LHCN-M2 (cell line): ENCODE data around the gene CCL25. TPM values are rescaled to one million over a fixed set of nuclear protein-coding genes. Genes with fewer than 3 reads are reported as not detected.
"Not testable (repeated sequence)": the region's sequence is repeated elsewhere in the genome, so short reads cannot be mapped to it uniquely, and the experiment has no call there.

Experiments used
- DNase-seq: peaks from one replicate; pipeline ENCODE4 v3.0.0-alpha.2; 2012; ENCODE audit warnings: low read depth
- total RNA-seq: library from RNA; depleted of rRNA; stranded (reverse); fragments of >200 nt; gene quantifications from 2 replicates; pipeline ENCODE4 v1.2.3, GENCODE V29; 2014

The CCL25 gene
- total RNA-seq, 1 experiment from 2014 or later, result not detected

DNA sequence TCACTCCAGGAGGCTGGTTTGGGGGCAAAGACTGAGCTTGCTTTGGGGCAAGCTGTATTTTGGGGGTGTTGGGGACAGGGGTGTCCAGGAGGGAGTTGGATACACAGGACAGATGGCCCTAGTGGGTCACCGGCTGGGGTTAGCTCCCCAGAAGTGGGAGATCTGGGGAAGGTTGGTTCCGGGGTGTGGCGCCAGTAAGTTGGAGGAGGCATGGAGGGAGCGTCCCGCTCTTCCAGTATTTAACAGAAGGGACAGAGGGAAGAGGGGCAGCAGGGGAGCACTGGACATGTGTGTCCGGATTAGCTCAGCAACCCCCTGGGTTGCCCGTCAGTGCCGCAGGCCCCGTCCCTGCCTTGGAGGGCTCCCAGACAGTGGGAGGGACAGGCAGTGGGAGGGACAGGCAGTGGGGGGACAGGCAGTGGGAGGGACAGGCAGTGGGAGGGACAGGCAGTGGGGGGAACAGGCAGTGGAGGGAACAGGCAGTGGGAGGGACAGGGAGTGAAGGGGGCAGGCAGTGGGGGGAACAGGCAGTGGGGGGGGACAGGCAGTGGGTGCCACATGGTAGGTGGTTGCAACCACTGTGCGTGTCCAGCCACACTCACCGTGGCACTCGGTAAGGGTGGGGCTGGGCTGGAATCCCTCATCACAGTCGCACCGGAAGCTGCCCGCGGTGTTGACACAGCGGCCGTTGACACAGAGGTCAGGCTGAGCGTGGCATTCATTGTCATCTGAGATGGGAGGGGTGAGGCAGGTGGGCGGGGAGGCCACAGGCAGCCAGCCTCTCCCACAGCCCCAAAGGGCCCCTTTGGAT, 33.2 kb downstream of the CCL25 start:
- DNase-seq, result no peak

DNA sequence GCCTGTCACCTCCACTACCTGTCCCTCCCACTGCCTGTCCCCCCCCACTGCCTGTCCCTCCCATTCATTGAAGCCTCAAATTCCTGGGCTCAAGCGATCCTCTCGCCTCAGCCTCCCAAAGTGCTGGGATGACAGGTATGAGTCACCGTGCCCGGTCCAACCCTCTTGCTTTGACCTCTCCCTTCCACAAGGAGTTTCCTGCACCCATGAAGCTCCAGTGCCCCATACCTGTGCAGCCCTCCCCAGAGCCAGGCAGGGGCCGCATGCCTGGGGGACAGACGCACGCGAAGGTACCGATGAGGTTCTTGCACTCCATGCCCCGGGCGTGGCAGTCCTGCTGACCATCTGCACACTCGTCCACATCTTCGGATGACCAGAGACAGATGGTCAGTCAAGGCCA, 34.3 kb downstream of the CCL25 start:
- DNase-seq, result no peak

DNA sequence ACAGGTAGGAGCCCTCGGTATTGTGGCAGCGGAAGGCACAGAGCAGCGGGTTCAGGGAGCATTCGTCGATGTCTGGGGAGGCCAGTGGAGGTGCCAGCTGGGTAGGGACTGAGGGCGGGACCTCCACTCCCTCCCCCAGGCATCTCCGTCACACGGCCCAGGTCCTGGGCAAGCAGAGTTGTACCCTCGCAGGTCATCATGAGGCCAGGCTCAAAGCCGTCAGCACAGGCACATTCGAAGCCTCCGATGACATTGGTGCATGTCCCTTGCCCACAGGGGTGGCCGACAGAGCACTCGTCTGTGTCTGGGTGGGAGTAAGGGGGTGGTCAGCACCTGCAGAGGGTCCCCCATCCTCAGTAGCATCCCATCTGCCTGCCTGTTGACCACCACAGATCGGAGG, 35.3 kb downstream of the CCL25 start:
- DNase-seq, result no peak

DNA sequence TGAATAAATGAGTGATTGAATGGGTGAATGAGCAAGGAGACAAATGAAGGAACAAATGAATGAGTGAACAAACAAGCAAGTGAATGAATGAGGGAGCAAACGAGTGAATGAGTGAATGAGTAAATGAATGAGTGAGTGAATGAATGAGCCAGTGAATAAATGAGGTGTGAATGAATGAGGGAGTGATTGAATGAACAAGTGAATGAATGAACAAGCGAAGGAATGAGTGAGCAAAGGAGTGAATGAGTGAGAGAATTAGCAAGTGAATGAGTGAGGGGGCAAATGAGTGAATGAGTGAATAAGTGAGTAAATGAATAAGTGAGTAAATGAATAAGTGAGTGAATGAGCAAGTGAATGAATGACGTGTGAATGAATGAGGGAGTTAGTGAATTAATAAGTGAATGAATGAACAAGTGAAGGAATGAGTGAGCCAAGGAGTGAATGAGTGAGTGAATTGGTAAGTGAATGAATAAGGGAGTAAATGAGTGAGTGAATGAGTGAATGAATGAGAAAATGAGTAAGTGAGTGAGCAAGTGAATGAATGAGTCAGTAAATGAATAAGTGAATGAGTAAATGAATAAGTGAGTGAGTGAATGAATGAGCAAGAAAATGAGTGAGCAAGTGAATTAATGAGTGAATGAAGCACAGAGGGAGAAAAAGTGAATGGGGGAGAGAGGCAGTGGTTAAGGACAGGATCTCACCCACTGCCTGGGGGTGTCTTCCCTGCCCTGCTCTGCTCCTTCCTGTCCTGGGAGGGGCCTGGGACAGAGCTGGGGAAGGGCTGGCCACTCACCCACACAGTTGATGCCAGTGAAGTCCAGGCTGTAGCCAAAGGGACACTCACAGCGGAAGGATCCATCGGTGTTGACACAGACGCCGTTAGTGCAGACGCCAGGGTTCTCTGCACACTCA, 36.4 kb downstream of the CCL25 start:
- DNase-seq, result no peak

DNA sequence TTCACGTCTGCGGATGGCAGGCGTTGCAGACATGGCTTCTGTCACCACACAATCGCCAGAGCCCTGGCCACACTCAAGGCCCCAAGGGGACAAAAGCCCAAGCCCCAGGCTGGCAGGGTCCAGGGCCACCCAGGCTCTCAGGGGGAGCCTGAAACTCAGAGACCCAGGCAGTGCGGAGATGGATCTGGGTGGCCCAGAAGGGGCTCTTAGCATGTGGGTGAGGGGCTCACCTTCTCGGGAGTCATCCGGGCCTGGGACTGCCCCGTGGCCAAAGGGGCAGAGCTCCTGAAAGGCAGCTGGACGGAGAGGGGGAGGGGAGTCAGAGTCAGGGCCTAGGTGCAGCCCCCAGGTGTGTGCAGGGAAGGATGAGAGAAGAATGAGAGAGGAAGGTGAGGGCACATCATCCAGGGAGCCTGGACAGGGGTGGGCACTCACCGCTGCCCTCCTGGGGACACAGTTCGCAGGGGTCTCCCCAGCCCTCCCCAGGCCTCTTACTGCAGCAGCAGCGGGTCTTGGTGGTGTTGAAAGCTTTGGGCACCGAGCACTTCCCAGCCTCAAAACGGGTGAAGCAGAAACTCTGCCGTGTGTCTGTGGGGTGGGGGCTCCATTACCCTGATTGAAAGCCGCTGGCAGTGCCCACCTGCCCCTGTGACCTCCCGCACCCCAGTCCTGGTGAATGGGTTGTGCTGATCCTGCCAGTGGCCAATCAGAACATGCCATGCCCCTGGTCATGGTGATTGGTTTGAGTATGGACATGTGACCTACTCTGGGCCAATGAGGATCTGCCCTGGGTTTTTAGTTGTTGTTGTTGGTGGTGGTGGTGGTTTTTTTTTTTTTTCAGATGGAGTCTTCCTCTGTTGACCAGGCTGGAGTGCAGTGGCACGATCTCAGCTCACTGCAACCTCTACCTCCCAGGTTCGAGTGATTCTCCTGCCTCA, 37.4 kb downstream of the CCL25 start:
- no peak for DNase-seq

DNA sequence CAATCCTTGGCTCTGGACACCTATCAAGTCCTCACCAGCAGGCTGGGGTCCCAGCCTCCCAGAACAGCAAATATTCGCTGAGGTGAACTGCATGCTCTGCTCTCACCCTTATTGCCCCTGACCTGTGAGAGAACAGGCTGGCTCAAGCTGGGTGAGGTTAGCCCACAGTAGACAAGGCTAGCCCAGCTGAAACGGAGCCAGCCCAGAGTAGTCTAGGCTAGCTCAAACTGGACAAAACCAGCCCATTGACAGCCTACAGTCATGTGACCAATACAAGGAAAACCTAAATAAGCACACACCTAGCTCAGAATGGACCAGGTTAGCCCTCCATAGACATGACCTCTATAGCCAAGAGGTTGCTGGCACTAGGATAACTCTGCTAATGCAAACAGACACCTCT, 38.4 kb downstream of the CCL25 start:
- no peak for DNase-seq

DNA sequence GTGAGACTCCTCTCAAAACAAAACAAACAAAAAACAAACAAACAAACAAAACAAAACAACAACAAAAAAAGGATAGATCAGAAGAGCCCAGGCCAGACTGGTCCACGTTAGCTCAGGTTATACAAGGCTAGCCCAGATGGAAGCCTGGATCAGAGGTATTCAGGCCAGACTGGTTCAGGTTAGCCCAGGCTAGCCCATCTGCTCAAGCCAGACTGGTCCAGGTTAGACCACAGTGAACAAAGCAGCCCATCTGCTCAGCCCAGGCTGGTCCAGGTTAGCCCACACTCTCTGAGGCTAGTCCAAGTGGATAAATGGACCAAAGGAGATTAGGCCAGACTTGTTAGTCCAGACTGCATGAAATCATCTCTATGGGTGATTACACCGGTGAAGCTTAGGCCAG, 41.2 kb downstream of the CCL25 start:
- DNase-seq, result no peak

DNA sequence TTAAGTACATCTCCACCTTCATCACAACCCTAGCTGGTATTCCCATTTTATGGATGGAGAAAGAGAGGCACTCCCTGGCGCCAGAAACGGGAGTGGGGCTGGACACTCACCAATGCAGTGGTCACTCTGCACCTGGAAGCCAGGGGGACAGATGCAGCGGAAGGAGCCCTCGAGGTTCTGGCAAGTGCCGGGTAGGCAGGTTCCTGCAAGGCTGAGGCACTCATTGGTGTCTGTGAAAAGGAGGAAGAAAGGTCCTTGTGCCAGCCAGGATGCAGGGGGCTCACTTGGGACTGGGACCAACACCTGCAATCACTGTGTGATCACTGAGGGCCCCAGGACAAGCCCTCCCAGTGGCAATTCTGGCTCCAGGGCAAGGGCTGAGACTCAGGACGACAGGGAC, 41.8 kb downstream of the CCL25 start:
- DNase-seq, result no peak

DNA sequence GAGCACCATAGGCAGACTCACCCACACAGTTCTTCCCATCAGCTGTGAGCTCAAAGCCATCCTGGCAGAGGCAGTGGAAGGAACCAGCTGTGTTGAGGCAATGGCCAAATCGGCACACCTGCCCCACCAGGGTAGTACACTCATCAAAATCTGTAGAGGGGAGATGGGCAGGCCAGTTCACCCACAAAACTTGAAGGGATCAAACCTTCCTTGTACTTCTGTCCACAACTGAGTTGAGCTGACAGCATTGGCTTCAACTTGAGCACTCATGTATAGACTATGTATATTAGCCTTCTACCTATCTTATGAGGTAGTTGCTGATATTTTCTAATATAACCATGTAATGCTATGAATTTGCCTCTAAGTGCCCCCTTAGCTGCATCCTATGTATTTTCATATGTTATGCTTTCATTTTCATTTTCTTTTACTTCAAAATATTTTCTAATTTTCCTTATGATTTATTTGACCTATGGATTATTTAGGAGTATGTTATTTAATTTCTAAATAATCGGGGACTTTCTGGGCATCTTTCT, 42.9 kb downstream of the CCL25 start:
- no peak for DNase-seq

DNA sequence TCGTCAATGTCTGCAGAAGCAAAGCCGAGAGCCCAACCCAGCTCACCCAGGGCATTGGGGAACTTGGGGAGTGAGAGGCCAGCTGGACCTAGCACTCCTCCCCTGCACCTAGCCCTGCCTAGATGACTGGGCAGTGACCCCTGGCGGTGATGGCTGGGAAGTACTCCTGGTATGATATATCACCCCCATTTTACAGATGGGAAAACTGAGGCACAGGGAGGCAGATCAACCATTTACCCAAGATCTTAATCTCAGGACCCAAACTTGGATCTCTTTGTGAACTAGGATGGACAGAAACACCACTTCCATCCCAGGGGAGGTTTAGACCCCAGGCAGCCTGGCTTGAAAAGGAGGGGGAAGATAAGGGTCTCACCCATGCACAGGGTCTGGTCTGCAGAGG, 43.5 kb downstream of the CCL25 start:
- no peak for DNase-seq

DNA sequence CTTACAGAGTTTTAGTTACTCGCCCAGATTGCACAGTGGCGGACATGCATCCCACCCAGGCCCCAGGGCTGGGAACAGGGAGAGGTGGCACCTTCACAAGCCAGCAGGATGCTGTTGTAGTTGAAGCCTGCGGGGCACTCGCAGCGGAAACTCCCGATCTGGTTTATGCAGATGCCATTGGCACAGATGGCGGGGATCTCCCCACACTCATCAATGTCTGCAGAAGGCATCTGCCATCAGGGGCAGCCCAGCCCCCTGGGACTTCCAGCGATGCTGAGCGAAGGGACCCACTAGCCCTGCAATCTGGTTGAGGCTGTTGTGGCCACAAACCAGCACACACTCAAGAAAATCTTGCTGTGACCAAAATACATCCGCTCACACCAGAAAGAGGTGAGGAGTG, 44.6 kb downstream of the CCL25 start:
- DNase-seq, result no peak

DNA sequence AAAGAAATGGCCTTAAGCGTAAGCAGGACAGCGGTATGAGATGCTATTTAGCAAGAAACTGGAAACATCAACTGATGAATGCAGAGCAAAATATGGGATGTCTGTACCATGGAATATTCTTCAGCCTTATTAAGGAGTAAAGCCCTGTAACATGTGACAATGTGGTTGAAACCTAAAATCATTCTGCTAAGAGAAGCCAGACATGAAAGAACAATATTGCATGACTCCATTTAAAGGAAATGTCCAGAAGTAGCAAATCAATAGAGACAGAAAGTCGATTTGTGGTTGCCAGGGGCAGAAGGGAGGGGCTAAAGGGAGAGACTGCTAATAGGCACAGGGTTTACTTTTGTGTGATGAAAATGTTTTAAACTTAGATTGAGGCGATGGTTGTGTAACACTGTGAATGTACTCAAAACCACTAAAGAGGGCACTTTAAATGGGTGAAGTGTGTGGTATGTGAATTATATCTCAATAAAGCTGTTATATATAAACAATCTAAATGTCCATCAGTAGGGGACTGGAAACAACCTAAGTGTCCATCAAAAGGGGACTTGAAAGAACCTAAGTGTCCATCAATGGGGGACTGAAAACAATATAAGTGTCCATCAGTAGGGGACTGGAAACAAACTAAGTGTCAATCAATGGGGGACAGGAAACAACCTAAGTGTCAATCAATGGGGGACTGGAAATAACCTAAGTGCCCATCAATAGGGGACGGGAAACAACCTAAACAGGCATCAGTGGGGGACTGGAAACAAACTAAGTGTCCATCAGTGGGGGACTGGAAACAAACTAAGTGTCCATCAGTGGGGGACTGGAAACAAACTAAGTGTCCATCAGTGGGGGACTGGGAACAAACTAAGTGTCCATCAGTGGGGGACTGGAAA, 45.4 kb downstream of the CCL25 start:
- no peak for DNase-seq

DNA sequence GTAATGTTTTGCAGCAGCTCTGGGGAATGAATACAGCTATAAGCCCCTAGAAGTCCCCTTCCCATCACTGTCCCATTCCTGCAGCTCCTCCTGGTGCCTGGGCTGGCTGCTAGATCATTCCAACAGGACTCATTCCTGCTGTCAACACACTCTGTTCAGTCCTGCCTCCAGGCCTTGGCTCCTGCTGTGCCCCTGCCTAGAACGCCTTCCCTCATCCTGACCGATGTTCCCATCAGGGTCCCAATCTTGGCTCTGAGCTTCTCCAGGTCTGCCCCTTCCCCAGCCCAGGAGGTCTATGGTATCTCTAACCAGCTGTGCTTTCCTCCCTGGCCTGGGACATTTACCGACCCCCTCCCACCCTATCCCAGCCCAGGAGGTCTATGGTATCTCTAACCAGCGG, 48.8 kb downstream of the CCL25 start:
- no peak for DNase-seq

DNA sequence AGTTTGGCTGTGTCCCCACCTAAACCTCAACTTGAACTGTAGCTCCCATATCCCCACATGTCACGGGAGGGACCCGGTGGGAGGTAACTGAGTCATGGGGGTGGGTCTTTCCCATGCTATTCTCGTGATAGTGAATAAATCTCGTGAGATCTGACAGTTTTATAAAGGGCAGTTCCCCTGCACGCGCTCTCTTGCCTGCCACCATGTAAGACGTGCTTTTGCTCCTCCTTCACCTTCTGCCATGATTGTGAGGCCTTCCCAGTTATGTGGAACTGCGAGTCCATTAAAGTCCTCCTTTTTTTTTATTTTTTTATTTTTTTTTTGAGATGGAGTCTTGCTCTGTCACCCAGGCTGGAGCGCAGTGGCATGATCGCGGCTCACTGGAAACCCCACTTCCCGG, 49.4 kb downstream of the CCL25 start:
- not testable (repeated sequence) for DNase-seq

DNA sequence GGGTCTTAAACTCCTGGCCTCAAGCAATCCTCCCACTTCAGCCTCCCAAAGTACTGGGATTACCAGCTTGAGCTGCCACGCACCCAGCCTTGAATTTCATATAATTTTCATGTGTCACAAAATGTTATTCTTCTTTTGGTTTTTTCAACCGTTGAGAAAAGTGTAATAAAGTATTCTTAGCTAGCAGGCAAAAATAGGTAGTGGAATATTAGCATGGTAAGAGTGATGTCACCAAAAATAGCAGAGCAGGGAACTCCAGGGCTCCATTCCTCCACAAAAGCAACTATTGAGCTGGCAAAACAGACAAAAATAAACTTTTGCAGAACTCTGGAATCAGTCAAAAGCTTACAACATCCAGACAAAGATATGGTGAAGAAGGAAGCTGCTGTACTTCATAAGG, 52.9 kb downstream of the CCL25 start:
- DNase-seq, result no peak

DNA sequence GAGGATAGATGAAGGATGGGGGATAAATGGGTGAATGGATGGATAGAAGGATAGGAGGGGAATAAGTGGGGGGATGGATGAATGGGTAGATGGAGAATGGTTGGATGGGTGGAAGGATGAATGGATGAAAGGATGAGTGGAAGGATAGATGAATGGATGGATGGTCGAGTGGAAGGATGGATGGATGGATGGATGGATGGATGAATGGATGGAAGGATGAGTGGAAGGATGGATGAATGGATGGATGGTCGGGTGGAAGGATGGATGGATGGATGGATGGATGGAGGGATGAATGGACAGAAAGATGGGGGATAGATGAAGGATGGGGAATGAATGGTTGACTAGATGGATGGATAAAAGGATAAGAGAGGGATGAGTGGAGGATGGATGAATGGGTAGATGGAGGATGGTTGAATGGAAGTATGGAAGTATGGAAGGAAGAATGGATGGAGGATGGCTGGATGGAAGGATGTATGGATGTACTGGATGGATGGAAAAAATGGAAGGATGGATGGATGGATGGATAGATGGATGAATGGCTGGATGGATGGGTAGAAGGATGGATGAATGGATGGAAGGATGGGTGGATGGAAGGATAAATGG, 54.8 kb downstream of the CCL25 start:
- DNase-seq, result no peak

DNA sequence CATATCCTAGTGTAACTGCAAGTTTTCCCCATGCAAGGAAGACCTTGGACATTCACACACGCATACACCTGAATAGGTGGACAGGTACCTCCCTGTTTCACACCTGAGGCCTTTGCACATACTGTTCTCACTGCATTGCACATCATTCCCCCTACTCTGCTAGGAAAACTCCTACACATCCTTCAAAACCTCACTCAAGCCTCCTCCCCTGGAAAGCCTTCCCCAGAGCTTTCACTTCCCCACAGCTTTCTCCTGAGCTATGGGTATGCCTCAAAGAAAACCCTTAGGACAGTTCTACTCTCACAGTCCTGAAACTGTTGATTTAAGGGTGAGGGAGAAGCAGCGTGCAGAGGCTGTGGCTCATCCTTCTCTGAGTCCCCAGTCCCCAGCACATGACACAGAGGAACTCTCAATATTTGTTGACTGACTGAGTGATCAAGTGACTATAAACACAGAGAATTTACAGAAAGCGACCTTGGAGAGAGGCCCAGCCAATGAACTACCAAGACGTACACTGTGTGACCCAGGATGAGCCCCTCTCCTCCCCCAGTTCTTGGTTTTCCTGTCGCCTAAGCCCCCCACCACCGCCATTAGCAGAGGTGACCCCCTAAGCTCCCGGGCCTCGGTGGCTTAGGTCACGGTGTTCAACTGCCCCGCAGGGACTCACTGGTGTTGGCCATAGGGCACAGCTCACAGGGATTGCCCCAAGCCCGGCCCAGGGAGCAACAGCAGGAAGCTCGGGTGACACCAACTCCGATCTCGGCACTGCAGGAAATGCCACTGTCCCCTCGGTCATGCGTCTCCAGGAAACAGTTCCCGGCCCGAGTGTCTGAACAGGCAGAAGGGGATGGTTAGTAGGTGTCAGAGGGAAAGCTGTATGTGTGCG, 56.2 kb downstream of the CCL25 start:
- no peak for DNase-seq

DNA sequence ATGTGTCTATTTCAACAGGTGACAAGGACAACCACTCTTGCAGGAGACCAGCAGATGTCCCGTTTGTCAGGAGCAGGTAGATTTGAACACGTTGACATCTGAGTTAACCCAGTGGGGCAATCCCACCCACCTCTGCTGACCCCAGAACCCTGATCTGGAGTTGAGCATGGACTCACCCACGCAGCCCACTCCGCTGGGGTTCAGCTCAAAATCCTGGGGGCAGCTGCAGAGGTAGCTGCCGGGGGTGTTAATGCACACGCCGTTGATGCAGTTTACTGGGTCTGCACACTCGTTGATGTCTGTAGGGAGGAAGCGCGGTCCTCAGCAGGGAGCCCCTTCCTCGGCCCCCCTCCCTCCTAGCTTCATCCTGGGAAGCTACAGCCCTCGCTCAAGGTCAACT, 56.9 kb downstream of the CCL25 start:
- no peak for DNase-seq
